ENCODE measurements around the gene CRYGN.

CRYGN gene

GRCh38 chr7:151426441-151426903 lies 13.5 kb downstream of the CRYGN start:
- TF ChIP-seq POLR2AphosphoS5 (IDR thresholded peaks at IDR 0.05; ENCODE audit: low read depth) = no peak
- no peak for TF ChIP-seq CTCF (IDR thresholded peaks at IDR 0.05; ENCODE audit: insufficient read depth, low read length)
- no peak for TF ChIP-seq GABPA (IDR thresholded peaks at IDR 0.05; ENCODE audit: low read depth)
- TF ChIP-seq SPI1 (IDR thresholded peaks at IDR 0.05; ENCODE audit: borderline replicate concordance, low read depth) = no peak
- TF ChIP-seq REST (IDR thresholded peaks at IDR 0.05; ENCODE audit: insufficient replicate concordance, low read depth) = no peak
- no peak for DNase-seq (ENCODE audit: low read depth in 1 of 2, low spot score in 1 of 2)
- no peaks in the 10 kb centered on the region for H3K27me3 ChIP-seq (ENCODE audit: insufficient read depth, poor library complexity, severe bottlenecking)
- H3K27ac ChIP-seq (replicated peaks) = no peak overlapping the region
- no peak overlapping the region for H3K4me3 ChIP-seq (replicated peaks; ENCODE audit: insufficient read depth, low read length)

DNA sequence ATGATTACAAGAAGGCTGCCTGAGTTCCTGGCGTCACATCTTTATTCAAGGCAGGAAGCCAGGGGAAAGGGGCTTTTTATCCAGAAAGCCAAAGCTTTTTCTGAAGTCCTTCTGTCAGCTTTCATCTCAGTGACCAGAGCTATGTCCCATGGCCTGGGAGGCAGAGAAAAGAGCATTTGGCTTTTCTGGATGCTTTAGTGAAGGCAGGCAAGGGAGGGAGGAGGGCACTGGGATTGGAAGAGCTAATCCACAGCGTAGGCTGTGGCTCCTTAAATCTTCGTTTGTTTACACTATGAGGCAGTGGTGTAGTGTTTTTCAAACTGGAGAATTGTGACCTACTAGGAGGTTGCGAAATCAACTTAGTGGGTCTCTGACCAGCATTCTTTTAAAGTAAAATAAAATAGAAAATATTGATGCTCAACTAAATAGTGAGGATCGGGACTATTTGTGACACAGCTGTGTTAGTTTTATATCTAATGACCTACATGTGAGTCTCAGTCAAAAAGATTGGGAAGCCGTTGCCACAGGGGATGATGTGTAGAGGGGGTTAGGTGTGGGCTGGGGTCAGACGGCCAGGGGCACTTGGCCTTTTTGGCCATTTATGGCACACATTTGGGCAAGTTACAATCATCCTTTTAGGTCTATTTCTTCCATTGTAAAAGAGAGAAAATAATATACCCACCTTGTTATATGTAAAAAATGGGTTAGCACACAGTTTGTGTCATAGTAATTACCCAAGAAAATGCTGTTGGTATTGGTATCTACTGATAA lies 14.1 kb downstream of the CRYGN start:
- Histone ChIP-seq H3K27me3 (ENCODE audit: insufficient read depth, poor library complexity, severe bottlenecking) (no peaks in the 10 kb centered on the region), H3K27ac (replicated peaks) (no peak overlapping the region), H3K4me3 (replicated peaks; ENCODE audit: insufficient read depth, low read length) (no peak overlapping the region)
- TF ChIP-seq REST (IDR thresholded peaks at IDR 0.05; ENCODE audit: insufficient replicate concordance, low read depth) = no peak
- no peak for TF ChIP-seq SPI1 (IDR thresholded peaks at IDR 0.05; ENCODE audit: borderline replicate concordance, low read depth)
- no peak for TF ChIP-seq CTCF (IDR thresholded peaks at IDR 0.05; ENCODE audit: insufficient read depth, low read length)
- TF ChIP-seq POLR2AphosphoS5 (IDR thresholded peaks at IDR 0.05; ENCODE audit: low read depth) = no peak
- TF ChIP-seq GABPA (IDR thresholded peaks at IDR 0.05; ENCODE audit: low read depth) = no peak
- DNase-seq (ENCODE audit: low read depth in 1 of 2, low spot score in 1 of 2) = no peak

DNA sequence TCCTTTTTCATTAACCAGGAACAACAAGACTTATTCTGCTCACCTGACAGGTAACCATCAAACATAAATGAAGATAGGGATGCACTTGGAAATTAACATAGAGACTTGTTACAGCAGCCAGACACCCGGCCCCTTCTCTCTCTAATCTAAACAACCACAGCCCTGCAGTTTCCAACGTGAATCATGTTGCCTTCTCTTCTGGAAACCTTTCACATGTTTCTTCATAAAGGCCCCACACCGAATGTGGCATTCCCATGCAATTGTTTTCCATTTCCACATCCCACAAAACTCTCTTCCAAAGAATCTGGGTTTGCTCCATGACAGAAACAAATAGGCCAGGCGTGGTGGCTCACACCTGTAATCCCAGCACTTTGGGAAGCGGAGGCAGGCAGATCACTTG lies 15.1 kb downstream of the CRYGN start:
- Histone ChIP-seq H3K4me3 (replicated peaks; ENCODE audit: insufficient read depth, low read length) (no peak overlapping the region), H3K27me3 (ENCODE audit: insufficient read depth, poor library complexity, severe bottlenecking) (no peaks in the 10 kb centered on the region), H3K27ac (replicated peaks) (no peak overlapping the region)
- no peak for DNase-seq (ENCODE audit: low read depth in 1 of 2, low spot score in 1 of 2)
- no peak for TF ChIP-seq POLR2AphosphoS5 (IDR thresholded peaks at IDR 0.05; ENCODE audit: low read depth)
- TF ChIP-seq GABPA (IDR thresholded peaks at IDR 0.05; ENCODE audit: low read depth) = no peak
- no peak for TF ChIP-seq CTCF (IDR thresholded peaks at IDR 0.05; ENCODE audit: insufficient read depth, low read length)
- no peak for TF ChIP-seq SPI1 (IDR thresholded peaks at IDR 0.05; ENCODE audit: borderline replicate concordance, low read depth)
- no peak for TF ChIP-seq REST (IDR thresholded peaks at IDR 0.05; ENCODE audit: insufficient replicate concordance, low read depth)

Data from HL-60 (cell line).